B cell (primary cell): ENCODE measurements around the gene TRIM38. TPM values are rescaled to one million over a fixed set of nuclear protein-coding genes. Genes with fewer than 3 reads are reported as not detected.
"Not testable (repeated sequence)": the region's sequence is repeated elsewhere in the genome, so short reads cannot be mapped to it uniquely, and the experiment has no call there.

Source experiments
- ATAC-seq: fragments of 200-7000 bp; cut with Tn5 transposase; one replicate; pipeline ENCODE4 v1.10.0; 2021; ENCODE audit warnings: low read depth, mild to moderate bottlenecking, moderate number of reproducible peaks, moderate library complexity
- CTCF ChIA-PET: fragments of 350-600 bp; sonication (Branson Sonifier 250); formaldehyde crosslinking; loops from one replicate; lab custom pipeline; 2021; ENCODE audit warnings: antibody characterized with exemption, inconsistent platforms; lab: Charles Lee
- POLR2A ChIA-PET: fragments of 350-600 bp; sonication (Branson Sonifier 250); formaldehyde crosslinking; loops from one replicate; lab custom pipeline; 2021; ENCODE audit warnings: antibody characterized with exemption; lab: Charles Lee
- DNase-seq: peaks from one replicate; pipeline ENCODE4 v3.0.0; 2013
- H2AFZ ChIP-seq: 2 replicates; pipeline ENCODE4 v1.6.1; 2012; ENCODE audit warnings: mild to moderate bottlenecking, low read depth, low read length; ENCODE audit not compliant: insufficient read depth, poor library complexity, severe bottlenecking
- H3K27ac ChIP-seq, 2 donors: 1 replicate in 1 of 2; 2 replicates in 1 of 2; pipeline ENCODE4 v1.5.1; 2012 to 2013; ENCODE audit warnings: low read length in 2 of 2, mild to moderate bottlenecking in 2 of 2, moderate library complexity in 1 of 2
- H3K27me3 ChIP-seq, 4 experiments: fragments of 200-600 bp in 1 of 4; sonication (generic) in 1 of 4; replicated peaks in 1 of 4; 1 replicate in 2 of 4; 2 replicates in 2 of 4; pipeline versions ENCODE4 v1.6.1 to v1.7.0; 2013 to 2016; ENCODE audit warnings: low read length in 3 of 4, mild to moderate bottlenecking in 2 of 4, mixed read lengths in 1 of 4, moderate library complexity in 1 of 4; ENCODE audit not compliant: insufficient read depth in 4 of 4, control insufficient read depth in 3 of 4; ENCODE audit errors: control extremely low read depth in 1 of 4
- H3K36me3 ChIP-seq, 2 experiments: replicated peaks in 1 of 2; 1 replicate in 1 of 2; 2 replicates in 1 of 2; pipeline versions ENCODE4 v1.6.1 to v1.7.1; 2013; ENCODE audit warnings: low read length in 1 of 2; ENCODE audit not compliant: insufficient read depth in 2 of 2, control insufficient read depth in 1 of 2; ENCODE audit errors: control extremely low read depth in 1 of 2, extremely low read depth in 1 of 2
- H3K4me1 ChIP-seq, 2 donors: fragments of 200-600 bp in 1 of 2; sonication (generic) in 1 of 2; 1 replicate in 1 of 2; 2 replicates in 1 of 2; pipeline versions ENCODE4 v1.5.1 to v1.6.1; 2013 to 2017; ENCODE audit warnings: low read length in 2 of 2; ENCODE audit not compliant: control insufficient read depth in 2 of 2, insufficient read depth in 2 of 2
- H3K4me2 ChIP-seq: replicated peaks from 2 replicates; pipeline ENCODE3; 2012; ENCODE audit warnings: mild to moderate bottlenecking, low read depth, low read length; ENCODE audit not compliant: poor library complexity, severe bottlenecking
- H3K4me3 ChIP-seq, 5 experiments: fragments of 200-600 bp in 1 of 5; sonication (generic) in 1 of 5; 1 replicate in 3 of 5; 2 replicates in 2 of 5; pipeline versions ENCODE4 v1.5.1 to v1.7.0; 2011 to 2016; ENCODE audit warnings: low read length in 4 of 5, mild to moderate bottlenecking in 4 of 5, low read depth in 2 of 5, control low read depth in 1 of 5, moderate library complexity in 1 of 5; ENCODE audit not compliant: insufficient read depth in 1 of 5; ENCODE audit errors: control extremely low read depth in 1 of 5, extremely low read depth in 1 of 5
- H3K79me2 ChIP-seq: fragments of 200-600 bp; sonication (generic); one replicate; pipeline ENCODE4 v1.6.0; 2016; ENCODE audit warnings: low read length; ENCODE audit not compliant: control insufficient read depth, insufficient read depth
- H3K9ac ChIP-seq: fragments of 200-600 bp; sonication (generic); 2 replicates; pipeline ENCODE4 v1.6.1; 2017; ENCODE audit warnings: mild to moderate bottlenecking, low read length, moderate library complexity
- H3K9me3 ChIP-seq, 3 donors: one replicate each; pipeline versions ENCODE4 v1.6.1 to v1.7.1; 2013; ENCODE audit warnings: low read length in 2 of 3; ENCODE audit not compliant: control insufficient read depth in 2 of 3, insufficient read depth in 1 of 3; ENCODE audit errors: control extremely low read depth in 1 of 3
- H4K20me1 ChIP-seq: 2 replicates; pipeline ENCODE4 v1.6.0; 2012; ENCODE audit warnings: mild to moderate bottlenecking, low read length; ENCODE audit not compliant: insufficient read depth, control insufficient read depth, poor library complexity, severe bottlenecking
- H3K27ac Mint-ChIP-seq: one replicate; pipeline ENCODE4 v1.8.0; 2021; ENCODE audit warnings: mixed read lengths
- H3K27me3 Mint-ChIP-seq: one replicate; pipeline ENCODE4 v1.8.0; 2021; ENCODE audit warnings: mixed read lengths
- H3K4me1 Mint-ChIP-seq: one replicate; pipeline ENCODE4 v1.8.0; 2021; ENCODE audit warnings: mixed read lengths
- H3K4me3 Mint-ChIP-seq: one replicate; pipeline ENCODE4 v1.8.0; 2021; ENCODE audit warnings: mixed read lengths
- H3K9me3 Mint-ChIP-seq: one replicate; pipeline ENCODE4 v1.8.0; 2022; ENCODE audit warnings: mixed read lengths; ENCODE audit not compliant: insufficient read depth
- EZH2 ChIP-seq: IDR thresholded peaks from 2 replicates; pipeline ENCODE4 v1.6.1; 2012; ENCODE audit warnings: borderline replicate concordance, low read depth, mild to moderate bottlenecking, moderate library complexity, low read length; ENCODE audit not compliant: insufficient read depth, poor library complexity, severe bottlenecking
- WGBS: methylation state at CpG from one replicate; pipeline ENCODE4 v1.1.5; 2013; ENCODE audit warnings: missing lambda C conversion rate; ENCODE audit not compliant: insufficient coverage; 5-methylcytosine and 5-hydroxymethylcytosine counted together
- intact Hi-C: fragments of 100-400 bp; cut with micrococcal nuclease; formaldehyde crosslinking; loops from one replicate; pipeline ENCODE4 v1.10.0; 2022
- polyA plus RNA-seq: library from polyadenylated mRNA; depleted of rRNA; stranded (reverse); fragments of >200 nt; gene quantifications from 2 replicates; pipeline ENCODE4 v1.2.3, GENCODE V29; 2012
- total RNA-seq, 2 donors: library from RNA; stranded (reverse); fragments of 120-200 nt in 1 of 2; gene quantifications; 1 replicate in 1 of 2; 2 replicates in 1 of 2; pipeline versions ENCODE4 v1.2.3 to v1.2.4, GENCODE V29; 2013 to 2022
- TF ChIP-seq, protein P1 (sequence below): fragments of 200-600 bp; IDR thresholded peaks from one replicate; pipeline ENCODE4 v1.8.0; 2022; ENCODE audit warnings: antibody characterized with exemption, mild to moderate bottlenecking

TRIM38 gene
- total and polyA plus RNA-seq, 2 donors (not counting 1 experiment from before 2014, with no cell fraction given), result 29.3 to 57.2 TPM

DNA sequence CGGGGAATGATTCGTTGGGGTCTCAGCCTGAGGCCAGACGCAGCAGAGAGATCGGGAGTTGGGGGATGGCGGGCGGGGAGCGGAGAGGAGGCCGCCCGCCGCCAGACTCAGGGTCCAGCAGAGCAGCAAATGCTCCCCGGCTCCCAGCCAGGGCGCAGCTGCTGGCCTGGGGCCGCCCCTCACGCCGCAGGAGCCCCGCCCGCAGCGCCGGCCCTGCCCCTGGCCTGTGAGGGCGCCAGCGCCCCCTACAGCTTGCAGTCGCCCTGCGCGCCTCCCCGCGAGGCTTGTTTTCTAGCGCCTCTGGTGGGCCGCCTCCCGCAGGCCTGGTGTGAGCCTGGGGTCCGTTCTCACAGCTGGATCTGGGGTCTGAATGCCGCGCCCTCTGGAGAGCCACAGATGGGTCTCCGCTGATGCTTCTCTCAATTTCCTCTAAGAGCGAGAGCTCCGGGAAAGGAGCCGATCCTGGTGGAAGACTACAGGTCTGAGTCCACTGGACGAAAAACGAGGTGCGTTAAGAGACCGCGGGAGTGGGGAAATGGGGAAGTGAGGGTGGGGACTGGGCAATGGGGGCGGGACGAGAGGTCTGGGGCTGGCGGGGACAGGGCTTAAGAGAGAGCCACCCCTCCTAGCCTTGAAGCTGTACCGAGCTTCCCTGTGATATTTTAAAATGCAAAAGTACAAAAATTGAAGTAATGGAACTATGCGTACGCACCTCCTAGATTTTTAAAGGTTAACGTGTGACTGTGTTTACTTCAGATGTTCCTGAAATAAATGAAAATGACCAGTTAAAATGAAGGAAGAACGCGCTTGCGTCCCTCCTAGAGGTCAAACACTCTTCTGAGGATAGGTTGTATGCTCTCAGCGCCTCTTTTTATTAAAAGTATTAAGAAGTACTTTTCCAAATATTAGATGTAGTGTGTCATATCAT is 30.1 kb downstream of the TRIM38 start:
- peak; percentile 97 for DNase-seq
- peak overlapping the region; percentile 49 to 80 (median 72) for H3K4me3 ChIP-seq
- intact Hi-C loops, result loop anchor here (1.0 to 2.0 kb wide), 4 partner anchors 28 to 272 kb away; partner anchors contain the start of gene TRIM38
- peaks cover 11 to 20% of the 10 kb centered on the region in 2 donors for H3K4me1 ChIP-seq
- WGBS, result under 1% methylated on average over 46 of the region's 52 CpGs
- ATAC-seq, result peak; percentile 87
- Mint-ChIP-seq H3K27ac (peak overlapping the region; percentile 100), H3K27me3 (no peaks in the 10 kb centered on the region), H3K9me3 (no peaks in the 10 kb centered on the region), H3K4me3 (peak overlapping the region; percentile 99), H3K4me1 (peaks cover 45% of the 10 kb centered on the region)
- no peaks in the 10 kb centered on the region for H4K20me1 ChIP-seq
- peaks cover 0 to 6% of the 10 kb centered on the region in 2 experiments for H3K36me3 ChIP-seq
- no peaks in the 10 kb centered on the region for H3K9me3 ChIP-seq
- ChIA-PET POLR2A (interaction anchor here (0.6 to 3.5 kb wide), 17 partner anchors 9 to 242 kb away, joined by 3 to 61 read pairs (median 3); partner anchors contain the start of gene TRIM38), CTCF (interaction anchor here (0.6 to 5.6 kb wide), 27 partner anchors 10 to 1747 kb away, joined by 3 to 79 read pairs (median 7); partner anchors contain the start of gene TRIM38)
- peak overlapping the region; percentile 72 for H3K9ac ChIP-seq
- H3K27me3 ChIP-seq, result no peaks in the 10 kb centered on the region
- H2AFZ ChIP-seq, result peak overlapping the region; percentile 86
- no peaks in the 10 kb centered on the region for H3K79me2 ChIP-seq
- peak overlapping the region; percentile 79 for H3K4me2 ChIP-seq
- H3K27ac ChIP-seq, result peak overlapping the region; percentile 84 to 94
- TF ChIP-seq, protein P1, sequence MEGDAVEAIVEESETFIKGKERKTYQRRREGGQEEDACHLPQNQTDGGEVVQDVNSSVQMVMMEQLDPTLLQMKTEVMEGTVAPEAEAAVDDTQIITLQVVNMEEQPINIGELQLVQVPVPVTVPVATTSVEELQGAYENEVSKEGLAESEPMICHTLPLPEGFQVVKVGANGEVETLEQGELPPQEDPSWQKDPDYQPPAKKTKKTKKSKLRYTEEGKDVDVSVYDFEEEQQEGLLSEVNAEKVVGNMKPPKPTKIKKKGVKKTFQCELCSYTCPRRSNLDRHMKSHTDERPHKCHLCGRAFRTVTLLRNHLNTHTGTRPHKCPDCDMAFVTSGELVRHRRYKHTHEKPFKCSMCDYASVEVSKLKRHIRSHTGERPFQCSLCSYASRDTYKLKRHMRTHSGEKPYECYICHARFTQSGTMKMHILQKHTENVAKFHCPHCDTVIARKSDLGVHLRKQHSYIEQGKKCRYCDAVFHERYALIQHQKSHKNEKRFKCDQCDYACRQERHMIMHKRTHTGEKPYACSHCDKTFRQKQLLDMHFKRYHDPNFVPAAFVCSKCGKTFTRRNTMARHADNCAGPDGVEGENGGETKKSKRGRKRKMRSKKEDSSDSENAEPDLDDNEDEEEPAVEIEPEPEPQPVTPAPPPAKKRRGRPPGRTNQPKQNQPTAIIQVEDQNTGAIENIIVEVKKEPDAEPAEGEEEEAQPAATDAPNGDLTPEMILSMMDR, result peak; percentile 99
- no peak for TF ChIP-seq EZH2

DNA sequence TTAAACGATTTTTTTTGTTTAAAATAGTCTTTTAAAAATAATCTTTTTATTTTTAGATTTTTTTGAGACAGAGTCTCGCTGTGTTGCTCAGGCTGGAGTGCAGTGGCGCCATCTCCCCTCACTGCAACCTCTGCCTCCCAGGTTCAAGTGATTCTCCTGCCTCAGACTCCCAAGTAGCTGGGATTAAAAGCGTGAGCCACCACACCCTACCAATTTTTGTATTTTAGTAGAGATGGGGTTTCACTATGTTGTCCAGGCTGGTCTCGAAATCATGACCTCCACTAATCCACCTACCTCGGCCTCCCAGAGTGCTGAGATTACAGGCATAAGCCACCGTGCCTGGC is 30.7 kb downstream of the TRIM38 start:
- H2AFZ ChIP-seq, result peak overlapping the region; percentile 86
- peak overlapping the region; percentile 79 for H3K4me2 ChIP-seq
- peaks cover 41% of the 10 kb centered on the region for H3K4me1 Mint-ChIP-seq
- peak overlapping the region; percentile 71 for H3K4me3 Mint-ChIP-seq
- H3K27me3 Mint-ChIP-seq, H4K20me1 ChIP-seq, DNase-seq, H3K9me3 ChIP-seq, H3K27me3 ChIP-seq, H3K36me3 ChIP-seq, H3K79me2 ChIP-seq, ATAC-seq, H3K9me3 Mint-ChIP-seq: not testable (repeated sequence)
- peaks cover 11 to 20% of the 10 kb centered on the region in 2 donors for H3K4me1 ChIP-seq
- peak overlapping the region; percentile 49 to 80 (median 72) for H3K4me3 ChIP-seq
- H3K27ac ChIP-seq, result peak overlapping the region in 1 of 2 donors; percentile 69
- H3K9ac ChIP-seq, result peak overlapping the region; percentile 72
- ChIA-PET CTCF (interaction anchor here (1.3 to 5.6 kb wide), 15 partner anchors 10 to 273 kb away, joined by 4 to 79 read pairs (median 17); partner anchors contain the start of gene TRIM38), POLR2A (interaction anchor here (0.8 to 3.5 kb wide), 9 partner anchors 8 to 33 kb away, joined by 3 to 61 read pairs (median 3); partner anchors contain the start of gene TRIM38)
- intact Hi-C loops, result loop anchor here (2.0 kb wide), 2 partner anchors 63 to 273 kb away; a partner anchor contains a TSS
- no CpG with 5 or more reads among the region's 7 CpGs for WGBS
- peak overlapping the region; percentile 56 for H3K27ac Mint-ChIP-seq
